Hematopoietic multipotent progenitor cell (in vitro differentiated cells): ENCODE data around the gene GSTO1. TPM values are rescaled to one million over a fixed set of nuclear protein-coding genes. Genes with fewer than 3 reads are reported as not detected.

ENCODE experiments used
- DNase-seq, 3 donors: peaks; one replicate each; pipeline ENCODE4 v3.0.0-alpha.2; 2011 to 2015; ENCODE audit warnings: low read depth in 2 of 3, low spot score in 2 of 3
- small RNA-seq: library from RNA; depleted of rRNA; stranded (forward); fragments of <200 nt; gene quantifications from one replicate; pipeline ENCODE3, GENCODE V24; 2012
- total RNA-seq: library from RNA; depleted of rRNA; stranded (reverse); fragments of >200 nt; gene quantifications from one replicate; pipeline ENCODE4 v1.2.3, GENCODE V29; 2012

Gene GSTO1
- total RNA-seq, 1 donor: 42.5 TPM

GRCh38 chr10:104301907-104302690 is 47.4 kb downstream of the GSTO1 start:
- DNase-seq: no peak

- DNase-seq: no peak
Observed at GRCh38 chr10:104303594-104304355, 49.1 kb downstream of the GSTO1 start.

GRCh38 chr10:104304356-104304745 is 49.7 kb downstream of the GSTO1 start:
- DNase-seq: no peak

GRCh38 chr10:104304927-104305326 is 50.2 kb downstream of the GSTO1 start:
- no peak for DNase-seq

- DNase-seq: no peak
Observed at GRCh38 chr10:104306897-104307296, 52.2 kb downstream of the GSTO1 start.

- no peak for DNase-seq
Observed at GRCh38 chr10:104307576-104308438, 53.1 kb downstream of the GSTO1 start.

GRCh38 chr10:104308439-104308903 is 53.8 kb downstream of the GSTO1 start:
- no peak for DNase-seq

GRCh38 chr10:104309980-104310978 is 55.6 kb downstream of the GSTO1 start:
- no peak for DNase-seq

- no peak for DNase-seq
Observed at GRCh38 chr10:104311184-104311720, 56.6 kb downstream of the GSTO1 start.

- no peak for DNase-seq
Observed at GRCh38 chr10:104314591-104315485, 60.1 kb downstream of the GSTO1 start.

- no peak for DNase-seq
Observed at GRCh38 chr10:104315486-104315921, 60.8 kb downstream of the GSTO1 start.

- DNase-seq: no peak
Observed at GRCh38 chr10:104316321-104317099, 61.8 kb downstream of the GSTO1 start.

Small RNA genes within 50 kb of the gene (small RNA-seq; reads per million reads assigned to genes)
- not detected for gene MIR4482
- not detected for gene MIR609

Other genes starting within 250 kb of the GSTO1 start
- under 0.01 TPM for gene COL17A1, start 169.0 kb upstream of the GSTO1 start, total RNA-seq
- gene SFR1, start 132.7 kb upstream of the GSTO1 start, total RNA-seq: 5.4 TPM
- 0.54 TPM for gene CFAP43, start 22.5 kb upstream of the GSTO1 start, total RNA-seq
- 5.7 TPM for gene GSTO2, start 14.3 kb downstream of the GSTO1 start, total RNA-seq
- gene ITPRIP, start 83.6 kb downstream of the GSTO1 start, total RNA-seq: 10.8 TPM
- under 0.01 TPM for gene CFAP58, start 98.9 kb downstream of the GSTO1 start, total RNA-seq